OCI-LY7 (cell line): ENCODE results near the gene DLGAP1. TPM values are rescaled to one million over a fixed set of nuclear protein-coding genes. Genes with fewer than 3 reads are reported as not detected.
A peak's percentile ranks its signal among the peaks of the same experiment; 100 is the strongest.

Experiments
- BruUV-seq: library from RNA; stranded (reverse); fragments of 400-500 nt; replicated peaks from 2 replicates; lab custom pipeline; 2021; lab: Mats Ljungman, UMichigan
- CTCF ChIA-PET: fragments of 300-600 bp; sonication (Branson Sonifier 250); formaldehyde crosslinking; loops from one replicate; lab custom pipeline; 2022; ENCODE audit warnings: antibody characterized with exemption; ENCODE audit not compliant: unreplicated experiment; lab: Charles Lee
- POLR2A ChIA-PET: fragments of 300-600 bp; sonication (Branson Sonifier 250); formaldehyde crosslinking; loops from one replicate; lab custom pipeline; 2022; ENCODE audit warnings: antibody characterized with exemption; lab: Charles Lee
- DNase-seq: peaks from one replicate; pipeline ENCODE4 v3.0.0-alpha.2; 2015; ENCODE audit warnings: low spot score
- H2AFZ ChIP-seq: fragments of 200-600 bp; sonication (generic), shearing (Covaris generic); 2 replicates; pipeline ENCODE4 v1.6.1; 2014; ENCODE audit warnings: mild to moderate bottlenecking, antibody characterized with exemption, low read length, moderate library complexity
- H3K27ac ChIP-seq: fragments of 200-600 bp; sonication (generic); 2 replicates; pipeline ENCODE4 v1.5.1; 2014; ENCODE audit warnings: mixed run types, low read depth, mild to moderate bottlenecking, moderate library complexity, low read length, inconsistent platforms; ENCODE audit not compliant: poor library complexity, severe bottlenecking
- H3K36me3 ChIP-seq: fragments of 200-600 bp; sonication (generic); 2 replicates; pipeline ENCODE4 v1.6.1; 2014; ENCODE audit warnings: mild to moderate bottlenecking, antibody characterized with exemption, low read length, moderate library complexity, mixed read lengths; ENCODE audit not compliant: insufficient read depth
- H3K4me1 ChIP-seq: fragments of 200-600 bp; sonication (generic); 2 replicates; pipeline ENCODE4 v1.5.1; 2014; ENCODE audit warnings: mild to moderate bottlenecking, low read length; ENCODE audit not compliant: insufficient read depth, poor library complexity, severe bottlenecking
- H3K4me2 ChIP-seq: fragments of 200-600 bp; sonication (generic); 2 replicates; pipeline ENCODE4 v1.6.1; 2014; ENCODE audit warnings: mild to moderate bottlenecking, low read length
- H3K4me3 ChIP-seq: fragments of 200-600 bp; sonication (generic); 2 replicates; pipeline ENCODE4 v1.5.1; 2014; ENCODE audit warnings: mild to moderate bottlenecking, low read depth, low read length; ENCODE audit not compliant: poor library complexity, severe bottlenecking
- H3K79me2 ChIP-seq: fragments of 200-600 bp; sonication (generic); 2 replicates; pipeline ENCODE4 v1.6.1; 2016; ENCODE audit warnings: low read depth, mild to moderate bottlenecking, low read length, moderate library complexity, mixed read lengths; ENCODE audit not compliant: insufficient read depth
- H3K9me2 ChIP-seq: fragments of 200-600 bp; sonication (generic); 2 replicates; pipeline ENCODE4 v1.6.1; 2016; ENCODE audit warnings: mild to moderate bottlenecking, low read length, mixed read lengths; ENCODE audit not compliant: insufficient read depth
- H3K9me3 ChIP-seq: fragments of 200-600 bp; sonication (generic); 2 replicates; pipeline ENCODE4 v1.6.1; 2014; ENCODE audit warnings: mild to moderate bottlenecking, mixed run types, low read length, mixed read lengths
- H4K20me1 ChIP-seq: fragments of 200-600 bp; sonication (generic); 2 replicates; pipeline ENCODE4 v1.6.1; 2014; ENCODE audit warnings: mild to moderate bottlenecking, antibody characterized with exemption, low read length, moderate library complexity, mixed read lengths; ENCODE audit not compliant: insufficient read depth
- EZH2phosphoT487 ChIP-seq: fragments of 200-600 bp; sonication (generic); IDR thresholded peaks from 2 replicates; pipeline ENCODE4 v1.6.1; 2018; ENCODE audit warnings: low read depth, borderline replicate concordance, mild to moderate bottlenecking, mixed run types, antibody characterized with exemption, low read length, moderate library complexity, mixed read lengths
- intact Hi-C: fragments of 100-400 bp; cut with micrococcal nuclease; formaldehyde crosslinking; loops from one replicate; pipeline ENCODE4 v1.10.0; 2022; ENCODE audit not compliant: unreplicated experiment
- total RNA-seq, 2 experiments: library from RNA; depleted of rRNA in 1 of 2; stranded (reverse); fragments of >200 nt in 1 of 2; shearing (Covaris generic) in 1 of 2; gene quantifications; 2 replicates each; pipeline ENCODE4 v1.2.3, GENCODE V29; 2014 to 2022
- TF ChIP-seq, protein P1 (sequence below): fragments of 200-600 bp; sonication (generic); conservative IDR thresholded peaks from 2 replicates; pipeline ENCODE4 v1.5.1; 2014; ENCODE audit warnings: mild to moderate bottlenecking, antibody characterized with exemption, low read length, moderate library complexity, mixed read lengths

Gene DLGAP1
- total RNA-seq, 2 experiments from 2014 or later: 0.22 TPM; not detected in 1

DNA sequence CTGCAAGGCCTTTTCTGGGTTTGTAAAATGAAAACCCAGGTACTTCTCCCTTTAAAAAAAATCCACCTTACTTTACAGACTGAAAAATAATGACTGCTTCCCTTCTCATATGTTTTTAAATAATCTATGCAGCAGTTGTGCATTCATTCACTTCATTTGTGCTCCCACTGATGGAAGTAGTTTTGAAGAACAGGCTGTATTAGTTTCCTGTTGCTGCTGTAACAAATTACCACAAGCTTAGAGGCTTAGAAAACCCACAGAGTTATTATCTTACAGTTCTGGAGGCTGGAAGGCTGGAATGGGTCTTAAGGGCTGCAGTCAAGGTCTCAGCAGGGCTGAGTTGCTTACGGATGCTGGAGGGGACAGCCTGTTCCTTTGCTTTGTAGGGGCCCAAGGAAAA is 670.2 kb downstream of the DLGAP1 start:
- Histone ChIP-seq H4K20me1 (no peaks in the 10 kb centered on the region), H3K27ac (no peak overlapping the region), H3K9me3 (peaks cover 5% of the 10 kb centered on the region; the same call in 1 of the 2 replicates), H3K36me3 (no peaks in the 10 kb centered on the region; the same call in 1 of the 2 replicates), H2AFZ (0 out of 2 replicates have a peak overlapping the region, but pooled peaks have one; percentile 24), H3K9me2 (no peaks in the 10 kb centered on the region), H3K4me2 (no peak overlapping the region), H3K79me2 (no peaks in the 10 kb centered on the region), H3K4me1 (no peaks in the 10 kb centered on the region), H3K4me3 (no peak overlapping the region)
- intact Hi-C loops: no loop called here
- ChIA-PET POLR2A (no interaction called here), CTCF (no interaction called here)
- TF ChIP-seq, protein P1, sequence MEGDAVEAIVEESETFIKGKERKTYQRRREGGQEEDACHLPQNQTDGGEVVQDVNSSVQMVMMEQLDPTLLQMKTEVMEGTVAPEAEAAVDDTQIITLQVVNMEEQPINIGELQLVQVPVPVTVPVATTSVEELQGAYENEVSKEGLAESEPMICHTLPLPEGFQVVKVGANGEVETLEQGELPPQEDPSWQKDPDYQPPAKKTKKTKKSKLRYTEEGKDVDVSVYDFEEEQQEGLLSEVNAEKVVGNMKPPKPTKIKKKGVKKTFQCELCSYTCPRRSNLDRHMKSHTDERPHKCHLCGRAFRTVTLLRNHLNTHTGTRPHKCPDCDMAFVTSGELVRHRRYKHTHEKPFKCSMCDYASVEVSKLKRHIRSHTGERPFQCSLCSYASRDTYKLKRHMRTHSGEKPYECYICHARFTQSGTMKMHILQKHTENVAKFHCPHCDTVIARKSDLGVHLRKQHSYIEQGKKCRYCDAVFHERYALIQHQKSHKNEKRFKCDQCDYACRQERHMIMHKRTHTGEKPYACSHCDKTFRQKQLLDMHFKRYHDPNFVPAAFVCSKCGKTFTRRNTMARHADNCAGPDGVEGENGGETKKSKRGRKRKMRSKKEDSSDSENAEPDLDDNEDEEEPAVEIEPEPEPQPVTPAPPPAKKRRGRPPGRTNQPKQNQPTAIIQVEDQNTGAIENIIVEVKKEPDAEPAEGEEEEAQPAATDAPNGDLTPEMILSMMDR: no peak
- TF ChIP-seq EZH2phosphoT487: no peak
- no peak for DNase-seq
- no TSS peak for BruUV-seq

DNA sequence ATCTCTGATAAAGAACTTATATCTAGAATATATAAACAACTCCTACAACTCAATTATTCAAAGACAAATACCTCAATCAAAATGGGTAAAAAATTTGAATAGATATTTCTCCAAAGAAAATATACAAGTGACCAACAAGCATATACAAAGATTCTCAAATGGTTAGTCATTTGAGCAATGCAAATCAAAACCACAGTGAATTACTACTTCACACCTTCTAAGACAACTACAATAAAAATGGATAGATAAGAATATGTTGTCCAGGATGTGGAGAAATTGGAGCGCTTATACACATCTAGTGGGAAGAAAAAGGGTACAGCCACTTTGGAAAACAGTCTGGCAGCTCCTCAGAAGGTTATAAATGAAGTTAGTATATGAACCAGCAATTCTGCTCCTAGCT is 672.2 kb downstream of the DLGAP1 start:
- POLR2A ChIA-PET: interaction anchor here (1.1 to 2.0 kb wide), 2 partner anchors 11 to 131 kb away, joined by 4 to 7 read pairs; no protein-coding TSS in a partner anchor
- TF ChIP-seq, protein P1: no peak
- no peak for TF ChIP-seq EZH2phosphoT487
- H4K20me1 ChIP-seq: no peaks in the 10 kb centered on the region
- no peak overlapping the region for H3K4me3 ChIP-seq
- no TSS peak for BruUV-seq
- H3K9me2 ChIP-seq: no peaks in the 10 kb centered on the region
- H3K27ac ChIP-seq: no peak overlapping the region
- H3K4me2 ChIP-seq: no peak overlapping the region
- CTCF ChIA-PET: no interaction called here
- DNase-seq: no peak
- H3K4me1 ChIP-seq: no peaks in the 10 kb centered on the region
- no peaks in the 10 kb centered on the region for H3K79me2 ChIP-seq
- intact Hi-C loops: no loop called here
- H3K36me3 ChIP-seq: no peaks in the 10 kb centered on the region; the same call in 1 of the 2 replicates
- no peak overlapping the region for H2AFZ ChIP-seq
- H3K9me3 ChIP-seq: peaks cover 5% of the 10 kb centered on the region; the same call in 1 of the 2 replicates

DNA sequence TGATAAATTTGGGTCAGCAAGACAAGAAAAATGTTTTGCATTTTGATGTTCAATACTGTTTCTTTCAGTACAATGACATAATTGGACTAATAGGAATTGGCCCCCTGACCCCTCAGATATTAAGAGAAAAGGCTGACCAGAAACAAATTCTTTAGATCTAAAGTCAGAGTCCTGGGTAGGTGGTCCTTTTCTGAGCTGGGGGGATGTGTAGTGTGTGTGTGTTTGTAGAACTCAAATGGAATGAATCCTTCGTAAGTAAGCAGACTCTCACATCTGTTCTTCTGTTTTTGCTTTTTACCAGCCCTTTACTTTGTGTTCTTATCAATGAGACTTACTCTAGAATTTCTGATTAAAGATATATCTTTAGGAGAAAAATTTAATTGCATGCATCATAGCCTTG is 677.4 kb downstream of the DLGAP1 start:
- H3K9me3 ChIP-seq: no peaks in the 10 kb centered on the region
- no peak overlapping the region for H3K4me2 ChIP-seq
- no peaks in the 10 kb centered on the region for H3K36me3 ChIP-seq
- no peaks in the 10 kb centered on the region for H4K20me1 ChIP-seq
- intact Hi-C loops: no loop called here
- TF ChIP-seq, protein P1: no peak
- TF ChIP-seq EZH2phosphoT487: no peak
- H2AFZ ChIP-seq: no peak overlapping the region
- peaks cover 10% of the 10 kb centered on the region for H3K4me1 ChIP-seq
- DNase-seq: no peak
- H3K79me2 ChIP-seq: no peaks in the 10 kb centered on the region
- ChIA-PET POLR2A (interaction anchor here (0.6 to 1.5 kb wide), 3 partner anchors 27 to 186 kb away, joined by 3 to 8 read pairs (median 6); no protein-coding TSS in a partner anchor), CTCF (no interaction called here)
- BruUV-seq: no TSS peak
- no peak overlapping the region for H3K4me3 ChIP-seq
- no peaks in the 10 kb centered on the region for H3K9me2 ChIP-seq
- H3K27ac ChIP-seq: no peak overlapping the region
